RWPE2 (cell line): ENCODE data around the gene CBX2.

ENCODE experiments used
- ATAC-seq: fragments of 200-7000 bp; cut with Tn5 transposase; 3 replicates; pipeline ENCODE4 v1.9.1; 2021; ENCODE audit warnings: low read depth
- DNase-seq: peaks from one replicate; pipeline ENCODE4 v3.0.0-alpha.2; 2020; ENCODE audit warnings: low spot score
- H3K27ac ChIP-seq: fragments of 450-650 bp; 2 replicates; pipeline ENCODE4 v1.5.1; 2017; ENCODE audit warnings: mild to moderate bottlenecking; ENCODE audit not compliant: poor library complexity, severe bottlenecking
- H3K27me3 ChIP-seq: fragments of 250-450 bp; sonication (Bioruptor Pico); 2 replicates; pipeline ENCODE4 v1.5.1; 2021; ENCODE audit warnings: mild to moderate bottlenecking, moderate library complexity; ENCODE audit not compliant: insufficient read depth, poor library complexity, severe bottlenecking
- H3K36me3 ChIP-seq: fragments of 250-450 bp; sonication (Bioruptor Pico); 2 replicates; pipeline ENCODE4 v1.5.1; 2020; ENCODE audit warnings: low read depth, mild to moderate bottlenecking, moderate library complexity
- H3K4me1 ChIP-seq: fragments of 250-450 bp; sonication (Bioruptor Pico); 2 replicates; pipeline ENCODE4 v1.5.1; 2021; ENCODE audit warnings: mild to moderate bottlenecking, moderate library complexity; ENCODE audit not compliant: insufficient read depth, poor library complexity, severe bottlenecking
- H3K4me3 ChIP-seq: fragments of 250-450 bp; sonication (Bioruptor Pico); 2 replicates; pipeline ENCODE4 v1.5.1; 2021; ENCODE audit warnings: mild to moderate bottlenecking, moderate library complexity; ENCODE audit not compliant: severe bottlenecking
- H3K9me3 ChIP-seq: fragments of 250-450 bp; sonication (Bioruptor Pico); 2 replicates; pipeline ENCODE4 v1.5.1; 2021; ENCODE audit warnings: mild to moderate bottlenecking, moderate library complexity; ENCODE audit not compliant: severe bottlenecking
- CTCF ChIP-seq: fragments of 450-650 bp; IDR thresholded peaks from one replicate; pipeline ENCODE4 v1.5.1; 2017; ENCODE audit warnings: mild to moderate bottlenecking, moderate library complexity; ENCODE audit not compliant: poor library complexity, severe bottlenecking

Gene CBX2

GRCh38 chr17:79806863-79807720 lies 29.1 kb downstream of the CBX2 start:
- no peaks in the 10 kb centered on the region for H3K36me3 ChIP-seq
- ATAC-seq (no peak), DNase-seq (no peak)
- H3K27ac ChIP-seq, result no peak overlapping the region
- H3K4me3 ChIP-seq, result no peak overlapping the region
- peaks cover 94% of the 10 kb centered on the region for H3K27me3 ChIP-seq
- H3K4me1 ChIP-seq, result peaks cover 2% of the 10 kb centered on the region
- TF ChIP-seq CTCF, result no peak
- H3K9me3 ChIP-seq, result no peaks in the 10 kb centered on the region

GRCh38 chr17:79808763-79809529 lies 31.0 kb downstream of the CBX2 start:
- Histone ChIP-seq H3K4me3 (no peak overlapping the region), H3K27me3 (peaks cover 84% of the 10 kb centered on the region), H3K27ac (no peak overlapping the region), H3K36me3 (no peaks in the 10 kb centered on the region), H3K4me1 (peaks cover 2% of the 10 kb centered on the region), H3K9me3 (no peaks in the 10 kb centered on the region)
- no peak for DNase-seq
- peak; percentile 56 for TF ChIP-seq CTCF
- ATAC-seq, result peak; percentile 55

GRCh38 chr17:79809530-79810129 lies 31.7 kb downstream of the CBX2 start:
- Histone ChIP-seq H3K27me3 (peaks cover 83% of the 10 kb centered on the region), H3K27ac (no peak overlapping the region), H3K36me3 (no peaks in the 10 kb centered on the region), H3K9me3 (no peaks in the 10 kb centered on the region), H3K4me3 (peak overlapping the region; percentile 11), H3K4me1 (peaks cover 2% of the 10 kb centered on the region)
- no peak for ATAC-seq
- no peak for DNase-seq
- no peak for TF ChIP-seq CTCF

- H3K27me3 ChIP-seq, result peaks cover 80% of the 10 kb centered on the region
- H3K36me3 ChIP-seq, result no peaks in the 10 kb centered on the region
- peaks cover 2% of the 10 kb centered on the region for H3K4me1 ChIP-seq
- H3K27ac ChIP-seq, result no peak overlapping the region
- peak; percentile 89 for ATAC-seq
- no peaks in the 10 kb centered on the region for H3K9me3 ChIP-seq
- DNase-seq, result peak; percentile 85
- no peak for TF ChIP-seq CTCF
- H3K4me3 ChIP-seq, result peak overlapping the region; percentile 11
Measured at GRCh38 chr17:79810130-79811010, 32.4 kb downstream of the CBX2 start.
